GM18858 (cell line): ENCODE results near the gene PRPF6.
"Not testable (repeated sequence)": the region's sequence is repeated elsewhere in the genome, so short reads cannot be mapped to it uniquely, and the experiment has no call there.

Experiments
- ATAC-seq: cut with Tn5 transposase; IDR thresholded peaks from one replicate; pipeline ENCODE4 v1.9.1; 2021; ENCODE audit not compliant: unreplicated experiment

The PRPF6 gene

DNA sequence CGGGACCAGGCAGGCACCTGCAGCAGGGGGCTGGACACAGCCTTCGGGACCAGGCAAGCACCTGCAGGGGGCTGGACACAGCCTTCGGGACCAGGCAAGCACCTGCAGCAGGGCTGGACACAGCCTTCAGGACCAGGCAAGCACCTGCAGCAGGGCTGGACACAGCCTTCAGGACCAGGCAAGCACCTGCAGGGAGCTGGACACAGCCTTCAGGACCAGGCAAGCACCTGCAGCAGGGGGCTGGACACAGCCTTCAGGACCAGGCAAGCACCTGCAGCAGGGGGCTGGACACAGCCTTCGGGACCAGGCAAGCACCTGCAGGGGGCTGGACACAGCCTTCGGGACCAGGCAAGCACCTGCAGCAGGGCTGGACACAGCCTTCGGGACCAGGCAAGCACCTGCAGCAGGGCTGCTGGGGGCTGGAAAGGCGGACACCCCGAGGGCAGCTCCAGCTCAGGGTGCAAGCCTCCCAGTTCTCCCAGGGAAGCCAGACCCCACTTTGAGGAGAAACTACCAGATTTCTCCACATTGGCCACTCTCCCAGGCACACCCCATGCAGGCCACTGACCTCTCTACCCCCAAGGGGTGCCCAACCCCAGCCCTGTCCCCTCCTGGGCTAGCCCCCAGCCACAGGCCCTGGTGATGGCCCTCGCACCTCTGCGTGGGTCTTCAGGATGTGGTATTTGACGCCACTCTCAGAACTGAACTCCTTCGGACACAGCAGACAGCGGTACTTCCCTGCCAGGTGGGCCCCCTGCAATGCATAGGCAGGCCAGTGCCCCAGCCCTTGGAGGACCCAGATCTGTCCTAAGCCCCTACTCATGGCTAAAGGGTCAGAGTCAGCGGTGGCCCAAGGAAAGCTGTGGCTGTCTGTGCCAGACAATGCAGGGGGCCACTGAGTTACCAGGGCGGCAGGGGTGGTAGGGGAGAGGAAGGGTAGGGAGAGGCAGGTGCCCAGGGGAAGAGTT, 20.0 kb upstream of the PRPF6 start:
- not testable (repeated sequence) for ATAC-seq

DNA sequence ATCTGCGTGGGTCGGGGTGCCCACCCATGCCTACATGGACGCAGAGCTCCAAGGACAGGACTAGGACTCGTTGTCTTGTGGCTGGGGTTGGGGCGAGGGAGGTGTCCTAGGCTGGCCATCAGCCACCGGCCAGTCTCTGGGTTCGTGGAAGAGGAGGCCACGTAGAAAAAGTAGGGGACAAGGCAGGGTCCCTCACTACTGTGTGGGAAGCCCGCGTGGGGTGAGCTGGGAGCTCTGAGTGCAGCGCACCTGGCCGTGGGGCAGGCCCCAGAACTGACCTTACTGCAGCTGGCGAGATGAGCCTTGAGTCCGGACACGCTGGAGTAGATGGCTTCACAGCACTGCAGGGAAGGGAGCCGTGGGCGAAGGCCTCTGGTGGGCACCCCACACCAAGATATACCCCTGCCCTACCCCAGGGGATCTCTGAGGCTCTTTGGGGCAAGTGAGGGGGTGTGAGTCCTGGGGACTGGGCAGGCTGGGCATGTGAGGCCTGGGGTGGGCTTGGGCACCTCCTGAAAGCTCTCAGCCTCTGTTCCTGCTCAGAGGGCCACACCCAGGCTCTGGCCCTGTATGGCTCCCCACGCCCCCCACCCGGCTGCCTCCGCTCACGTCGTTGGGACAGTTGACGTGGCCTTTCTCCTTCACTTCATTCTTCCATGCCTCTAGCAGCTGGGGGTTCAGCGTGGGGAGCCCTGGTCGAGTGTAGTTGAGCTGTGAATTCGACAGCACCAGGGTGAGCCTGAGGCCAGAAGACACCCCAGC, 19.1 kb upstream of the PRPF6 start:
- ATAC-seq: no peak

DNA sequence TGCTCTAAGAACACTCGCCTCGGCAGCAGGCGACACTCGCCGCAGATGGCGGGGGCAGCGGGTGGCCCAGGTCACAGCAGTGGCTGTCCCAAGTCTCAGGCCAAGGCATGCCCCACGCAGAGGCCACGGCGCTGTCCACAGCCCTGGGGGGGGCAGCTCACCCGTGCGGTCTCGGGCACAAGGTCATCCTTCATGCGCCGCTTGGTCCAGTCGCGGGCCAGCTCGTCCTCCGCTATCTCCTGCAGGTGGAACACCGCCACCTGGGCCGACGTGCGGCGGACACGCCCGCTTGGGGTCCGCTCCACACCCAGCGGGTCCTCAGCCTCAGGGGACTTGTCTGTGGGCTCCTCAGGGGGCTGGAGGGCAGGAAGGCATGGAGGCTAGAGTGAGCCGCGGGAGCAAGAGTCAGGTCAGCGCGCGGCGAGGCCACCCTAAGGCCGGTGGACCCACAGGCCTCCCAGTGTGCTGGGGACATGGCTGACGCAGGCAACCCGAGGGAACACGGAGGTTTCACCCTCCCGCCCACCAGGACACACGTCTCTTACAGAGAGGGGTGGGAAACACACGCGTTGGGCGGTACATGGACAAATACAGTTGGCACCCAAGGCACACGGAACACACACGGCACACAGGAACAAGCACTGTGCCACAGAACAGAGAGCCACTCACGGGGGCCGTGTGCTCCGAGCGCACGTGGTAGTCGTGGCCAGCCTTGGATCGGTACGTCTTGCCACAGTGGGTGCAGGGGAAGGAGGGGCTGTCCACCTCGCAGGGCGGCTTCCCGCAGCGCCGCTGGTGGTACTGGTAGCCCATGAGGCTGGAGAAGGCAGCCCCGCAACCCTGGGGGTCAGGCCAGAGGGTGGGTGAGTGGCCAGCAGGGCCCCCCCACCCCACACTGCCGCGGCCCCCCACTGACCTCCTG, 18.2 kb upstream of the PRPF6 start:
- no peak for ATAC-seq

DNA sequence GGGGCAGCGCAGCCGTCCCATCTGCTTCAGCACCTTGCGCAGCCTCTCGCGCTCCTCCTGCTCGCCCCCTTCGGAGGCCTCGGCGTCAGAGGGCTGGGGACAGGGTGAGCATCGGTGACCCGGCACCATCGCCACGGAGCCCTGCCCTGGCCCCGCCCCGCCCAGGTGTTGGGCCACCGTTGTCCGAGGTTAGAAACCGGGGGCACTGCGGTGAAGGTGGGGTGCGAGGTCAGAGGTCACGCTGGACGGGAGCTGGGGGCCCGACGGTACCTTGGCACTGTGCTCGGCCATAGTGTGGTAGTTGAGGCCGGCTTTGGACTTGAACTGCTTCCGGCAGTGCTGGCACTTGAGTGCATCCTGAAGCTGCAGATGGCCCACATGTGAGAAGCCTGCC, 17.6 kb upstream of the PRPF6 start:
- no peak for ATAC-seq

DNA sequence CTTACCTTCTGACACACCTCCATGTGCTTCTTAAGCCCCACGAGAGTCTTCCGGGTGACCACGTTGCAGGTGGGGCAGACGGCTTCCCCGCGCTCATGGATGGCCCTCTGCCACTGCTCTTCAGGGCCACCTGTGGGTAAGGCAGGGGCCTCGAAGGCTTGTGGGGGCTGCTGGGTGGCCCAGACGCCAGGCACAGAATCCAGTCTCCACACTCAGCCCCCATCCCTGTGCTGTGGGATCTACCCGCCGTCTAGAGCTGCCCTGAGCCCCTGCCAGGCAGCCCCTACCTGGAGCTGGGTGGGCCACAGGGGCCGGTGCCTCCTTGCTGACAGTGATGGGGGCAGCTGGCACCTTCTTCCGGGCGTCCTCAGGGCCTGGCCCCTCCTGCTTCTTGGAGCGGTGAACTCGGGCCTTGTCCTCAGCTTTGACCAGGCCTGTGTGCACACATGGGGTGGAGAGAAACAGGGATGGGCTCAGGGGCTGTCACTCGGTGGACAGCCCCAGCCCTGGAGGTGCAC, 17.1 kb upstream of the PRPF6 start:
- ATAC-seq: no peak

DNA sequence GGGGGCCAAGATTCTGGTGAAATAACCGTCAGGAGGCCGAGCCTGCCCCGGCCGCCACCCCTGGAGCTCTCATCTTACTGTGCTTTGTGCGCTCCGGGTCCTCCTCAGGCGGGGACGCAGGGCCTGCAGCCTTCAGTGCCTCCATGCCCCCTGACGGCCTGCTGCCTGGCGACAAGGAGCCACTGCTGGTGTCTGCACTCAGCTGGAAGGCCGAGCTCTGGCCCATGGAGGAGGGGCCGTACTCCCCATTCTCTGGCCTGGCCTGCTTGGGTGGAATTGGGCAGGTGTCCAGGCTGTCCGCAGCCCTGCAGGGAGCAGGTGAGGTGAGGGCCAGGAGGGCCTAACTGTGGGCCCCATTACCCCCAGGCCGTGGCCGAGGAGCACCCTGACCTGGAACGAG, 16.5 kb upstream of the PRPF6 start:
- ATAC-seq: no peak

DNA sequence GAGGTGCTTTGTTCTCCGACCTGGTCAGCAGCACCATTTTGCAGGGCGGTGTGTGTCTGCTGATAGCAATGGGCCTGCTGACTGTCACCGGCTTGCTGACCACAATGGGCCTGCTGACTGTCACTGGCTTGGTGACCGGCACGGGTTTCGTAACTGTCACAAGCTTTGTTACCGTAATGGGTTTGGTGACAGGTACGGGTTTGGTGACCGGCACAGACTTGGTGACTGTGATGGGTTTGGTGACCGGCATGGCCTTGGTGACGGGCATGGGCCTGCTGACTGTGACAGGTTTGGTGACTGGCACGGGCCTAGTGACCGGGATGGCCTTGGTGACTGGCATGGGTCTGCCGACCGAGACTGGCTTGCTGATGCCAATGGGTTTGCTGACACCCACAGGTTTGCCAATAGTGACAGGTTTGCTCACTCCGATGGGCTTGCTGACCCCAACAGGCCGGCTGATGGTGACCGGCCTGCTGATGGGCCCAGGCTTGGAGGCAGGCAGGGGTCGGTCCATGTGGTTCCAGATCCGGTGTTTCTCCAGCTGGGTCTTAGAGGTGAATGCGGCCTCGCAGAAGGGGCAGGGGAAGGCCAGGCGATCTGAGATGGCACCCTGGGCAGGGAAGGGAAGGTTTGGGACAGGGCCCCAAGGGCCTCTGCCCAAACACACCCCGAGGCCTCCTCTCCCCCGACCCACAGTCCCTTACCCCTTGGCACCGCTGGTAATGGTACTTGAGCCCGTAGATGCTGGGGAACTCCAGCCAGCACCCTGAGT, 14.6 kb upstream of the PRPF6 start:
- no peak for ATAC-seq

DNA sequence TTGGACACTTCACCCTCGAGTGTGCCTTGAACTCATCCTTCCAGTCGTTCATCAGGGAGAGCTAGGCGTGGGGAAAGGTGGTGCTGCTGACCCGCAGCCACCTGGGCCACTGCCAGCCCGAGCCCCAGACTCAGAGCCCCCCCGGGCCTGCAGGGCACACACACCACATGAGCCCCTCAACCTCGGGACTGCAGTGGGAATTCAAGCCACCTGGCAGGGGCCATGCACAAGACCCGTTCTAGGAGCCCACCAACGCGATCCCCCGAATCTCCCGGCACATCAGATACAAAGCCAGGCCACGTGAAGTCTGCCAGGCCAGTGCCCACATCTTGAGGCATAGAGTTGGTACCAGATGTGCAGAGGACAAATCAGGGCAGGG, 14.0 kb upstream of the PRPF6 start:
- no peak for ATAC-seq

DNA sequence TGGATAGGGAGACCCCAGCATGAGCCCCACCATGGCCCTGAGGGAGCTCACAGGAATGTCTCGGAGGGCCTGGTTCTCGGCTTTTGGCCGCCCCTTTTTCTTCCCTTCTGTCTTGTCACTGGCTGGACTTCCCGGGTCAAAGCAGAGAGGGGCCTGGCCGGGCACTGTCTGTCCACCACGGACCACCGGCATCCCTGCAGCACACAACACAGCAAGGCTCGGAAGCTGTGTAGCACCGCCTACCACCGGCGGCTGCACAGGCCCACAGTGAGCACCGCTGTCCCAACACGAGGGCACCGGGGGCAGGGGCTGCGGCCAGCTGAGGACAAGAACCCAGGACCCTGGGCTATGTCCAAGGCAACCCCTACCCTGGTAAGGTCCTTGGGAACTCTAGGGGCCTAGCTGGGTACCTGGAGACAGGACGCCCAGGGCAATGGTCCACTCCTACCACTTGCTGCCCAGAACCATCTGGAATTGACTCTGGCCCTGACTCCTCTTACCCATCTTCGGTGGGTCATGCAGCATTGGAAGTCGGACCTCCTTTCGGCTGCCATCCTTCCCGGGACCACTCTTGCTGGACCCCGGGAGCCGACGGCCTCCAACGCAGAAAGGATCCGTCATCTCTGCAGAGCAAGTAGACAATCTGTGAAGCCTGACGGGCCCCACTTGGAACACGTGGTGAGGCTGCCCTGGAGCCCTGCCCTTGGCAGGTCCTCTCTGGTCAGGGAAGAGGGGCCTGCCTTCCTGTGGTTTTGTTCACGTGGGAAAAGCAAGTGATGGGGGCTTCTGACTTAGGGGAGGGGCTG, 13.4 kb upstream of the PRPF6 start:
- ATAC-seq: no peak

DNA sequence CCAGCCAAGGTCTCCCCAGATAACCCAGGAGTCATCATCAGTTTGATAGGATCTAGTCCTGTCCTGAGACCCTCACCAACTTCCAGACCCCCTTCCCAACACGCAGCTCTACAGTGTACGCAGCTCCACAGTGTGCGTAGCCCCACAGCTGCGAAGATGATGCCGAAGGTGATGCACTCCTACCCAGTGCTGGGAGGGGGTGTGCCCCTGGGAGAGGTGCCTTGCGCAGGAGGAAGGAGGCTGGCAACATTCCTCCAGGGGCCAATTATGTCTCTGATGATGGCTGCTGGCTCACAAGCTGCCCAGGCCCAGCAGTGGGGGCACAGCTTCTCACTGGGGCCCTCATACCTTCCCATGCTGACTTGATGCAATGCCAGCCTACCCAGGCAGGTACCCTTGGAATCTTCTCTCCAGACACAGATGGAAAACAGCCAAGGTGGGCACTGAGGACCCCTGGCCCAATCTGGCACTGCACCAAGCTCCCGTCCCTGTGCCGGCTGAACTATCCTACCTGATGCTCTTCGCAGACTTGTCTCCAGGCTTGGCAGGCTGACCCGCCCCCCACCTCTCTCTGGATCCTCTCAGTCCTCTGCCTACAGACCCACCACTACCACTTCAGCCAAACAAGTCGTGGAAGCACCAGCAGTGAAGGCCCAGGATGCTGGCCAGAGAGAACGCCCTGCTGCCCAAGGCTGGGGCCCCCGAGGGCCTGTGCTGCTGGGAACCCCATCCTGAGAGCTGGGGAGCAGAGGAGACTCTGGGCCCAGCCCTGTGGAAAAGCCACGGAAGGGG, 12.6 kb upstream of the PRPF6 start:
- ATAC-seq: no peak

DNA sequence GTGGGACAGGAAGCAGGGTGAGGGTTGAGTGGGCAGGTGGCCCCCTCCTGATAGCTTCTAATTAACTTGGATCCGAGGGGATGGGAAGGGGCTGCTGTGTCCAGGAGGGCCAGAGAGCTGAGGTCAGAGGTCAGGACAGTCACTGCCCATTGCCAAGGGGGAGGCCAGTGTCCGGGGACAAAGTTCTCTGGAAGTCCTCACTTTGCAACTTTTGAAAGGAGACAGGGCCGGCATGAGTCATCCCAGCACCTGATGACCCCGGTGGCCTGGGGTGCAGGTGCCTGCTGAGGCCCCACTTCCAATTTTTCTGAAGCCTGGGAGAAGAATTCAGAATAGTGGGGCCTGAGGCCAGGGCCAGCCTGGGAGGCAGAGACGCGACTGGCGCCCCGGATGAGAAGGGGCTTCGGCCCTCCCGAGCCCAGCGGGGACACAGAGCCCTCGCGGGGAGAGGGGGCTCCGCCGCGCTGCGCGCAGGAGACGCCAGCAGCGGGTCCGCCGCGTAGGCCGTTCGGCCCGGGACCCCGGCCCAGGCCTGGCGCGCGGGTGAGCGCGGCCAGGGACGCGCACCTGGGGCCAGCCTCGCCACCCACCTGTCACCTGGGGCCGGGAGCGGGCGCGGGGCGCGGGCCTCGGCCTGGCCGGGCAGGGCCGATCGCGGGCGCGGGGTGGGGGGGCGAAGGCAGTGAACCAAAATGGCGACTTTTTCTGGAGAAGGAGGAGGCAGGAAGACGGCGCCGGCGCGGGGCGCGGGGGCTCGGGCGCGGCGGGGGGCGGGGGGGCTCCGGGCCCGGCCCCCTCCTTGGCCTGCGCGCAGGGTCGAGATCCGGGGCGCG, 11.8 kb upstream of the PRPF6 start:
- no peak for ATAC-seq

DNA sequence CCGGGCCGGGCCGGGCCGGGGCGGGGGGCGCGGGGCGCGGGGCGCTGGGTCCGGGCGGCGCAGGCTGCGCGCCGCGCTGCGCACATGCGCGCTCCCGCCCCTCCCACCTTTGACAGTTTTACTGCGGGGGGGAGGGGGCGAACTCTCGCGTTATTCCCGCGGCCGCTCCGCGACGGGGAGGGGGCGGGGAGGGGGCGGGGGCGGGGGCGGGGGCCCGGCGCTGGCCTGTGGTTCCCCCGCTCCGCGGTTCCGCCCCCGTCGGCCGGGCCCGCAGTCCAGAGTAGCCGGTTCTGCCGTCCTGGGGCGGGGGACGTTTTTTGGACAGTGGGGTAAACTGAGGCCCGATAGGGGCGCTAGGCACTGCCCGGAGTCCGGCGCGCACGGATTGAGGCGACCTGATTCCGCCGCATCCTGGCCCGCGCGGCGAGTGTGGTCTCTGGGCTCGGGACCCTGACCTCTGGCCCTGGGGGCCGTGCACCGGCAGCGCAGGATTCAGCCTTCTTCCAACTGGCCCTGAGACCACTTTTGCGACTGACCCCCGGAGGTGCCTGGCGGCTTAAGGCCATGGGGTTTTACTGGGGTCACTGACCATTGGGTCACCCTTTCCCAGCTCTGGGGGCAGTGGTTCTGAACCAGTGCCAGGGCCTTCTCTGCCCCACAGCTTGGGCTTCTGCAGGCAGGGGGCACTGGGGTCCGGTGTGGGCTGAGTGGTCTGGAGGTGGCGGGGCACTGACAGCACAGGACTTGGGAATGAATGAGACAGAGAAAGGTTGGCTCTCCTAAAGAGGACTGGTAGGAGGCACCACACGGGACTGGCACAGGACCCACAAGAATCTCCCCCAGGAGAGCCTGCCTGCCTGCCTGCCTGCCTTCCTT, 10.9 kb upstream of the PRPF6 start, which contains the start of gene ZNF512B:
ZNF512B (minus strand) TSS at position 93 of the 876 bp plus-strand sequence. CDS start 1,980 bp downstream, outside the sequence.
- ATAC-seq: no peak

DNA sequence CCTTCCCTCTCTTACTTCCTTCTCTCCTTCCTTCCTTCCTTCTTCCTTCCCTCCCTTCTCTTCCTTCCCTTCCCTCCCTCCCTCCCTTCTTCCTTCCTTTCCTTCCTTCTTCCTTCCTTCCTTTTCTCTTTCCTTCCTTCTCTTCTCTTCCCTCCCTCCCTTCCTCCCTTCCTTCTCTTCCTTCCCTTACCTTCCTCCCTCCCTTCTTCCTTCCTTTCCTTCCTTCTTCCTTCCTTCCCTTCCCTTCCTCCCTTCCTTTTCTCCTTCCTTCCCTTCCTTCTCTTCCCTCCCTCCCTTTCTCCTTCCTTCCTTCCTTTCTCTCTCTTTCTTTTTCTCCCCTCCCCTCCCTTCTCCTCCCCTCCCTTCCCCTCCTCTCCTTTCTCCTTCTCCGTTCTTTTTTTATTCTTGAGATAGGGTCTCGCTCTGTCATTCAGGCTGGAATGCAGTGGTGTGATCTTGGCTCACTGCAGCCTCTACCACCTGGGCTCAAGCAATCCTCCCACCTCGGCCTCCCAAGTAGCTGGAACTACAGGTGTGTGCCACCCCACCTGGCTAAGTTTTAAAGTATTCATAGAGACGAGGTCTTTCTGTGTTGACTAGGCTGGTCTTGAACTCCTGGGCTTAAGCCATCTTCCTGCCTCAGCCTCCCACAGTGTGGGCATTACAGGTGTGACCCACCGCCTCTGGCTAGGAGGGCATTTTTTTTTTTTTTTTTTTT, 10.1 kb upstream of the PRPF6 start:
- ATAC-seq: no peak

DNA sequence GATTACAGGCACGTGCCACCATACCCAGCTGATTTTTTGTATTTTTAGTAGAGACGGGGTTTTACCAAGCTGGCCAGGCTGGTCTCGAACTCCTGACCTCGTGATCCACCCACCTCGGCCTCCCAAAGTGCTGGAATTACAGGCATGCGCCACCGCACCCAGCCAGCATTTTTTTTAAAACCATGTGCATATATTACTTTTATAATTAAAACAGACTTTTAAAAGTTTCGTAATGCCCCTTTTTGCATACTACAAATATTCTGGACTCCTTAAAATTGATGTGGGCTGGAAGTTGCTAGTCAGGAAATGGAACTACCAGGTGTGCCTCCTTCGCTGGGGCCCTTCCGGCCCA, 9.0 kb upstream of the PRPF6 start:
- ATAC-seq: not testable (repeated sequence)

DNA sequence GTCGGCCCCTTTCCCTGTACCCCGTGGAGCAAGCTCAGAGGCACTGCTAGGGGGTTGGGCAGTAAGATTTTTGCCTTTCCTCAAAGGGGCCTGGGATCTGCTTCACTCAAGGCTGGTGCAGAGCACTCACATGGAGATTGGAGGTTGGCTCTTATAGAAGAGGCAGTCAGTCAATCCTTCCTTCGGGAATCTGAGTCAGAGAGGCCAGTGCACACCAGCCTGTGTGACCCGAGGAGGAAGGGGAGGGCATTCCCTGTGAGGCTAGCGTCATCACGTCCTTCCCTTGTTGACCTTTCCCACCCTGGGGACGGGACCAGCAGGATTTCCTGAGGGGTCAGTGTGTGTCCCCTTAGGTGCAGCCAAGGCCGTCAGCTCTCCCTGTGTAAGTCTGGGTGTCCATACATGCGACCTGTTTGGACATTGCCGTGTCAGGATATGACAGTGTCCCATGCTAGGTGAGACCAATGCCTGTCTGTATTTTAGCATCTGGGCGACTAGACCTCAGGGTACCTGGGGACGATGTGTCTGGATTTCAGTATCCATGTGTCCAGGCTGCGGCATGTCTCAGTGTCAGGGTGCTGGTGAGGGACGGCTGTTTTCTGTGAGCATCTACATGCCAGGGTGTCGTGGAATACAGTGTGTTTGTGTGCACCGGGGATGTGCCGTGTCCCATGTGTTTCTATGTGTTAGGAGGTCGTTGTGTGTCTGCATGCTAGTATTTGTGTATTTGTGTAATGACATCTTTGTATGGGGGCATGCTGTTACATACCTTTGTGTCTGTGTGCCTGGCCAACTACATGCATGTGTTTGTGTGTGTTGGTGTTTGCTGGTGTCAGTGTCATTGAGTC, 8.4 kb upstream of the PRPF6 start:
- no peak for ATAC-seq
